ENCODE data around the gene CRELD2.

CRELD2 gene

GRCh38 chr22:49967706-49968208 is 49.3 kb downstream of the CRELD2 start:
- Histone ChIP-seq H3K9me2 (ENCODE audit: low read depth, low read length) (no peaks in the 10 kb centered on the region), H3K27ac (ENCODE audit: low read depth, low read length, poor library complexity, severe bottlenecking) (no peak overlapping the region), H3K79me2 (ENCODE audit: insufficient read depth, low read length) (no peaks in the 10 kb centered on the region), H3K36me3 (ENCODE audit: insufficient read depth, low read length) (peaks cover 28% of the 10 kb centered on the region), H3K4me2 (ENCODE audit: low read length) (no peak overlapping the region), H3K9ac (ENCODE audit: low read length) (no peak overlapping the region), H3K9me3 (ENCODE audit: low read length) (no peaks in the 10 kb centered on the region), H3F3A (ENCODE audit: insufficient read depth, low read length) (0 out of 2 replicates have a peak, but pooled peaks cover 3% of the 10 kb centered on the region), H3K4me3 (ENCODE audit: low read depth, low read length, poor library complexity, severe bottlenecking) (no peak overlapping the region), H4K20me1 (ENCODE audit: insufficient read depth, low read length) (no peaks in the 10 kb centered on the region), H2AFZ (ENCODE audit: low read length) (no peak overlapping the region), H3K4me1 (ENCODE audit: insufficient read depth, low read length, severe bottlenecking) (peaks cover 18% of the 10 kb centered on the region), H3K27me3 (ENCODE audit: insufficient read depth, low read length) (no peaks in the 10 kb centered on the region)
- TF ChIP-seq CTCF (IDR thresholded peaks at IDR 0.05; ENCODE audit: low read length) (no peak), EZH2 (IDR thresholded peaks at IDR 0.05; ENCODE audit: borderline replicate concordance, low read length) (no peak)

- H3K9me2 ChIP-seq (ENCODE audit: low read depth, low read length), result no peaks in the 10 kb centered on the region
- H3K4me3 ChIP-seq (ENCODE audit: low read depth, low read length, poor library complexity, severe bottlenecking), result no peak overlapping the region
- no peak overlapping the region for H3K9ac ChIP-seq (ENCODE audit: low read length)
- peaks cover 14% of the 10 kb centered on the region for H3K4me1 ChIP-seq (ENCODE audit: insufficient read depth, low read length, severe bottlenecking)
- H3K27me3 ChIP-seq (ENCODE audit: insufficient read depth, low read length), result no peaks in the 10 kb centered on the region
- no peaks in the 10 kb centered on the region for H3K79me2 ChIP-seq (ENCODE audit: insufficient read depth, low read length)
- TF ChIP-seq CTCF (IDR thresholded peaks at IDR 0.05; ENCODE audit: low read length), result no peak
- H3F3A ChIP-seq (ENCODE audit: insufficient read depth, low read length), result 0 out of 2 replicates have a peak, but pooled peaks cover 3% of the 10 kb centered on the region
- H3K36me3 ChIP-seq (ENCODE audit: insufficient read depth, low read length), result peaks cover 21% of the 10 kb centered on the region
- H3K9me3 ChIP-seq (ENCODE audit: low read length), result no peaks in the 10 kb centered on the region
- H3K4me2 ChIP-seq (ENCODE audit: low read length), result no peak overlapping the region
- H4K20me1 ChIP-seq (ENCODE audit: insufficient read depth, low read length), result no peaks in the 10 kb centered on the region
- no peak overlapping the region for H3K27ac ChIP-seq (ENCODE audit: low read depth, low read length, poor library complexity, severe bottlenecking)
- H2AFZ ChIP-seq (ENCODE audit: low read length), result no peak overlapping the region
These were observed 49.9 kb downstream of the CRELD2 start for GRCh38 chr22:49968313-49968830.

GRCh38 chr22:49968831-49969661 is 50.6 kb downstream of the CRELD2 start:
- H2AFZ ChIP-seq (ENCODE audit: low read length), result no peak overlapping the region
- H3K36me3 ChIP-seq (ENCODE audit: insufficient read depth, low read length), result peaks cover 15% of the 10 kb centered on the region
- H3K4me3 ChIP-seq (ENCODE audit: low read depth, low read length, poor library complexity, severe bottlenecking), result no peak overlapping the region
- no peak overlapping the region for H3K9ac ChIP-seq (ENCODE audit: low read length)
- H3K9me2 ChIP-seq (ENCODE audit: low read depth, low read length), result no peaks in the 10 kb centered on the region
- TF ChIP-seq EZH2 (IDR thresholded peaks at IDR 0.05; ENCODE audit: borderline replicate concordance, low read length) (no peak), CTCF (IDR thresholded peaks at IDR 0.05; ENCODE audit: low read length) (no peak)
- H3K9me3 ChIP-seq (ENCODE audit: low read length), result no peaks in the 10 kb centered on the region
- H3K4me2 ChIP-seq (ENCODE audit: low read length), result no peak overlapping the region
- peaks cover 14% of the 10 kb centered on the region for H3K4me1 ChIP-seq (ENCODE audit: insufficient read depth, low read length, severe bottlenecking)
- no peaks in the 10 kb centered on the region for H4K20me1 ChIP-seq (ENCODE audit: insufficient read depth, low read length)
- no peak overlapping the region for H3K27ac ChIP-seq (ENCODE audit: low read depth, low read length, poor library complexity, severe bottlenecking)
- no peaks in the 10 kb centered on the region for H3F3A ChIP-seq (ENCODE audit: insufficient read depth, low read length)
- H3K79me2 ChIP-seq (ENCODE audit: insufficient read depth, low read length), result no peaks in the 10 kb centered on the region
- H3K27me3 ChIP-seq (ENCODE audit: insufficient read depth, low read length), result no peaks in the 10 kb centered on the region

Data from OCI-LY1 (cell line).